ENCODE results near the gene FGF5.

Gene FGF5

DNA sequence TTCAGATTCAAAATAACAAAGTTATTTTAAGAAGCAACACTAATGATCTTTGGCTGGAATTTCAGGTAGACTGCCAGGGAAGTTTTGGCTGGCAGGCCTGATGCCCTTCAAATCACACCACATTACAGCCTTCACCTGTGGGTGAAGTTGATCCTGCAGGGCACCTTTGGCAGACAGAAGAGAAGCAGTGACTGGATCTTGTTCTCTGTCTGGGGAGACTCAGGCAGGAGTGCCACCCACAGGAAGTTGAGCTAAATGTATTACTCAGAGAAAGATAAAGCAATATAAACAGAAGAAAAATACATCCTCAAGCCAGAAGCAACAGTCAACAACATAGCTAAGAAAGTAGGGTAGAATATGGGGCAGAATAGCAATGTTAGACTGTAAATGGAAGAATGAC is 56.3 kb downstream of the FGF5 start:
- no peak for DNase-seq (ENCODE audit: low spot score)

DNA sequence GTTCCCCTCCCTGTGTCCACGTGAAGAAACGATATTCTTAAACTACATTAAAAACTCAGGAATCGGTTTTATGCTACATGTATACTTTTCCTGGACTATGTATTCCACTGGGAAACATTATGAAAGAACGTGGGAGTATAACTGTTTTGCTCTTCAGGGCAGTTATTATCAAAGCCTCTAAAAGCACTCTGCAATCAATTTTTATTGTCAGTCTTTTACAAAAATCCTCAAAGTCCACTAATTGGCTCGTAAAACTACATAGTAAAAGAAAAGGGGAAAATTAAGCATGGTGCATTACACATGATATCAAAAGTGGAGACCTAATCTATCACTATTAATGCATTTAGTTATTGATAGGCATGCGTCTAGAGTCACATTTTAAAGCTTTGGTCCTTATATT is 57.7 kb downstream of the FGF5 start:
- DNase-seq (ENCODE audit: low spot score), result no peak
- TF ChIP-seq, protein P1, sequence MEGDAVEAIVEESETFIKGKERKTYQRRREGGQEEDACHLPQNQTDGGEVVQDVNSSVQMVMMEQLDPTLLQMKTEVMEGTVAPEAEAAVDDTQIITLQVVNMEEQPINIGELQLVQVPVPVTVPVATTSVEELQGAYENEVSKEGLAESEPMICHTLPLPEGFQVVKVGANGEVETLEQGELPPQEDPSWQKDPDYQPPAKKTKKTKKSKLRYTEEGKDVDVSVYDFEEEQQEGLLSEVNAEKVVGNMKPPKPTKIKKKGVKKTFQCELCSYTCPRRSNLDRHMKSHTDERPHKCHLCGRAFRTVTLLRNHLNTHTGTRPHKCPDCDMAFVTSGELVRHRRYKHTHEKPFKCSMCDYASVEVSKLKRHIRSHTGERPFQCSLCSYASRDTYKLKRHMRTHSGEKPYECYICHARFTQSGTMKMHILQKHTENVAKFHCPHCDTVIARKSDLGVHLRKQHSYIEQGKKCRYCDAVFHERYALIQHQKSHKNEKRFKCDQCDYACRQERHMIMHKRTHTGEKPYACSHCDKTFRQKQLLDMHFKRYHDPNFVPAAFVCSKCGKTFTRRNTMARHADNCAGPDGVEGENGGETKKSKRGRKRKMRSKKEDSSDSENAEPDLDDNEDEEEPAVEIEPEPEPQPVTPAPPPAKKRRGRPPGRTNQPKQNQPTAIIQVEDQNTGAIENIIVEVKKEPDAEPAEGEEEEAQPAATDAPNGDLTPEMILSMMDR (IDR thresholded peaks at IDR 0.05; ENCODE audit: extremely low read depth, missing control alignments), result no peak

More for the DNA sequence above, 56.3 kb downstream of the FGF5 start:
- TF ChIP-seq, protein P1 (IDR thresholded peaks at IDR 0.05; ENCODE audit: extremely low read depth, missing control alignments), result no peak

DNA sequence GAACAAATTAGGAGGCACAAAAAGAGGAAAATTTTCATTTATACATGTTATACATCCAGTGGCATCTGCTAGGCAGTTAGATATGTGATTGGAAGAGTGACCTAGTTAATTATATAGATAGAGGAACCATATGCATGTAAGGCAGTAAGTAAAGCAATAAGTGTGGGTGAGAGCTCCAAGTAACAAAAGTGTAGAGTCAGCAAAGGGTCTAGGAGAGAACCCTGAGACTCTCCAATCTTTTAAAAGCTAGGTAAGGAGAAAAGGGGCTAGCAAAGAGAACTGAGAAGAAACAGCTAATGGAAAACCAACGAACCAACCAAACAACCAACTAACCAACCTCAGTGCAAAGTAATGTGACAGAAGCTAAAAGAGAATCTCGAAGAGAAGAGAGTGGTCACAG is 65.2 kb downstream of the FGF5 start:
- DNase-seq (ENCODE audit: low spot score), result no peak
- TF ChIP-seq, protein P1 (IDR thresholded peaks at IDR 0.05; ENCODE audit: extremely low read depth, missing control alignments), result no peak

DNA sequence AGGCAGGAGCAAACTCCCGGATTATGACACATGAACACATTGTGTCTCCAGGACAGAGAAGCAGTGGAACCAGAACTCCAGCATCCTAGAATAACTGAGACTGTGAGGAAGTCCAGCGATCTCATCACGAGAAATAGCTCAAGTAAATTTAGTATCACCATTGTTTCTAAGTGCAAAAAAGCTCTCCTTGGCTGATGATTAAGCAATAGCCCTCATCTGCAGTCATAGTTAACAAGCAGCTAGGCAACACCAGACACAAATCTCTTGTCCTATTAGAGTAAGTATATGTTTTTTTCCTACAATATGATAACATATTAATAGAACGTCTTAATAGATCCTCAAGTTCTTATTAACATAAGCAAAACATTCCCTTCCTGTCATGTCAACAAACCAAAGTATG is 66.7 kb downstream of the FGF5 start:
- no peak for DNase-seq (ENCODE audit: low spot score)
- TF ChIP-seq, protein P1 (IDR thresholded peaks at IDR 0.05; ENCODE audit: extremely low read depth, missing control alignments), result no peak

DNA sequence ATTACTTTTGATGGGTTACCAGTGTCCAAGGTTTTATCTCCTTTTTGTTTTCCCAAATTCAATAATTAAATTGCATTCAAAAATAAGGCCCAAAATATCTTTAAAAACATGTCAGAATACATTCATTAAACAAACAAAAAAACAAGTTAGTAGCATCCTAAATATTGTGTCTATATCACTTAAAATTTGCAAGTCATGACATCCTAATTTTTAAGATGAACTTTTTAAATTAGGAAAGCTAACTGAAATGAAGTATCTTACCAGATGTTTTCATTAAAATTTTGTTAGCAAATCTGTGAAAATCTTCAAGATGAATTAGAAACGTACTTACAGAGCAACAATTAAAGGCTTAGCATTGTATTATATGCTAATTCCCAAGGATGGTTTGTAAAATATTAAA is 68.1 kb downstream of the FGF5 start:
- DNase-seq (ENCODE audit: low spot score), result no peak

DNA sequence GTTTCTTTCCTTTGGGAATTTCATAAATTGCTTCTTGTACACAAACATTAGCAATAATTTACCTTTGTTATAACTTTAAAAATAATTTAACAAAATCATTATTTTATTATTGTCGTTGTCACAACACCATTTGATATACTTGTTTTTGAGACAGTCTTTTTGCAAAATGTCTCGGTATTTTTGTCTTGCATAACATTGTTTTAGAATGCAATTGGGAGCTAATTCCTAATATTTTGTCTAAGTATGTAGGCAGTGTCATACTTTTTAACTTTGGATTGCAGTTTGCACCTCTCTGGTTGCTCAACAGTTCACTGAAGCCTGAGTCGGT is 68.7 kb downstream of the FGF5 start:
- DNase-seq (ENCODE audit: low spot score), result no peak
- TF ChIP-seq, protein P1 (IDR thresholded peaks at IDR 0.05; ENCODE audit: extremely low read depth, missing control alignments), result no peak

More for the DNA sequence above, 68.1 kb downstream of the FGF5 start:
- TF ChIP-seq, protein P1 (IDR thresholded peaks at IDR 0.05; ENCODE audit: extremely low read depth, missing control alignments), result no peak

DNA sequence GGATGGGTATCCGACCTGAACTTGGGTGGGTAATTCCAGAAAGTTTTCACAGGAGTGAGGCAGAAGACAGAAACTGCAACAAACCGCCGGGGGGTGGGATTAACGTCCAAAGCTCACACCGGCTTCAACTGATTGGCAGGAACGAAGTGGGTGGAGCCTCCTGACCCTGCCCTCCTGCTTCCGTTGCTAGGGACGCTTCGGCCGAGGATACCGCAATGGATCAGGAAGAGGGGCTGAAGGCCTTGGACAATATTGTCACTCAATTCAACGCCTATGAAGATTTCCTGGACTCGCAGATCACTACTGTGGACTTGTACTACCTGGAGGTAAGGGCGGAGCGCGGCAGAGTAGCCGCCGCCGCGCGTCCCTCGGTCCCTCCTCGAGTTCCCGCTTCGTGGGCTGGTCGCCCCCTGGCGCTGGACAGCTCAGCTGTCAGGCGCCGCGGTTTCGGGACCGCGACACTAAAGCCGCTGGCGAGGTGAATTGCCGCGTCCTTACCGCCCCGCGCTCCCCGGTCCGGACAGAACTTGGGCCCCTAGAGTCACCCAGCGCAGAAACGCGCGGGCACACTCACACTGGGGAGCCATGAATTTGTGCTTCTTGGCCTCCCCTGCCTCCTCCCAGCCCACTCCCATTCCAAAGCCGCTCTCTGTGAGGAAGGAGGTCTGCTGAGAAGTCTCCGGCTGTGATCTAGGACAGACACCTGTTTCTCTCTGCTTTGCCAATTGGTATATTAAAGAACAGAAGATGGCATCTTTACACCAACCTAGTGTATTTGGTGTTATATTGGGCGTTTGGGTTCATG is 69.3 kb downstream of the FGF5 start, which contains the start of gene CFAP299:
Gene CFAP299 (plus strand): TSS at position 177 of the 805 bp plus-strand sequence.
- TF ChIP-seq, protein P1 (IDR thresholded peaks at IDR 0.05; ENCODE audit: extremely low read depth, missing control alignments), result peak; percentile 13
- DNase-seq (ENCODE audit: low spot score), result peak; percentile 77

Data from GM20000 (cell line).